Measurements from ENCODE around the gene ZCCHC14.
A peak's percentile ranks its signal among the peaks of the same experiment; 100 is the strongest.

The ZCCHC14 gene

GRCh38 chr16:87447323-87447722, 45.5 kb downstream of the ZCCHC14 start:
- DNase-seq (ENCODE audit: low read depth): peak; percentile 39
- no peak overlapping the region for H3K4me3 ChIP-seq (ENCODE audit: control insufficient read depth, low read depth, low read length)
- TF ChIP-seq CTCF (conservative IDR thresholded peaks at IDR 0.05; ENCODE audit: control insufficient read depth, insufficient read depth, low read depth, low read length): no peak

- H3K4me3 ChIP-seq (ENCODE audit: control insufficient read depth, low read depth, low read length): no peak overlapping the region
- no peak for DNase-seq (ENCODE audit: low read depth)
- no peak for TF ChIP-seq CTCF (conservative IDR thresholded peaks at IDR 0.05; ENCODE audit: control insufficient read depth, insufficient read depth, low read depth, low read length)
Observed at GRCh38 chr16:87446479-87446878, 46.3 kb downstream of the ZCCHC14 start.

GRCh38 chr16:87445486-87445885, 47.3 kb downstream of the ZCCHC14 start:
- TF ChIP-seq CTCF (conservative IDR thresholded peaks at IDR 0.05; ENCODE audit: control insufficient read depth, insufficient read depth, low read depth, low read length): no peak
- H3K4me3 ChIP-seq (ENCODE audit: control insufficient read depth, low read depth, low read length): no peak overlapping the region
- peak; percentile 90 for DNase-seq (ENCODE audit: low read depth)

GRCh38 chr16:87443964-87444363, 48.9 kb downstream of the ZCCHC14 start:
- TF ChIP-seq CTCF (conservative IDR thresholded peaks at IDR 0.05; ENCODE audit: control insufficient read depth, insufficient read depth, low read depth, low read length): no peak
- H3K4me3 ChIP-seq (ENCODE audit: control insufficient read depth, low read depth, low read length): no peak overlapping the region
- no peak for DNase-seq (ENCODE audit: low read depth)

- TF ChIP-seq CTCF (conservative IDR thresholded peaks at IDR 0.05; ENCODE audit: control insufficient read depth, insufficient read depth, low read depth, low read length): no peak
- no peak for DNase-seq (ENCODE audit: low read depth)
- H3K4me3 ChIP-seq (ENCODE audit: control insufficient read depth, low read depth, low read length): no peak overlapping the region
Observed at GRCh38 chr16:87443016-87443415, 49.8 kb downstream of the ZCCHC14 start.

- TF ChIP-seq CTCF (conservative IDR thresholded peaks at IDR 0.05; ENCODE audit: control insufficient read depth, insufficient read depth, low read depth, low read length): no peak
- H3K4me3 ChIP-seq (ENCODE audit: control insufficient read depth, low read depth, low read length): no peak overlapping the region
- no peak for DNase-seq (ENCODE audit: low read depth)
Observed at GRCh38 chr16:87442581-87442966, 50.2 kb downstream of the ZCCHC14 start.

- TF ChIP-seq CTCF (conservative IDR thresholded peaks at IDR 0.05; ENCODE audit: control insufficient read depth, insufficient read depth, low read depth, low read length): no peak
- DNase-seq (ENCODE audit: low read depth): peak; percentile 46
- no peak overlapping the region for H3K4me3 ChIP-seq (ENCODE audit: control insufficient read depth, low read depth, low read length)
Observed at GRCh38 chr16:87441886-87442580, 50.8 kb downstream of the ZCCHC14 start.

Data from fibroblast of mammary gland (primary cell).